Hepatocyte (in vitro differentiated cells): ENCODE data around the gene LIG3. TPM values are rescaled to one million over a fixed set of nuclear protein-coding genes. Genes with fewer than 3 reads are reported as not detected.

Source experiments
- DNase-seq: peaks from one replicate; pipeline ENCODE4 v3.0.0-alpha.2; 2016; ENCODE audit warnings: low spot score
- H2AFZ ChIP-seq: fragments of 200-600 bp; sonication (generic); 2 replicates; pipeline ENCODE4 v1.6.0; 2016; ENCODE audit warnings: antibody characterized with exemption, mild to moderate bottlenecking
- H3K27ac ChIP-seq: fragments of 200-600 bp; sonication (generic); 2 replicates; pipeline ENCODE4 v1.5.1; 2016; ENCODE audit warnings: mild to moderate bottlenecking
- H3K27me3 ChIP-seq: fragments of 200-600 bp; sonication (generic); 2 replicates; pipeline ENCODE4 v1.6.1; 2016
- H3K36me3 ChIP-seq: fragments of 200-600 bp; sonication (generic); replicated peaks from 2 replicates; pipeline ENCODE4 v1.5.1; 2016; ENCODE audit warnings: low read depth; ENCODE audit not compliant: insufficient read depth
- H3K4me1 ChIP-seq: fragments of 200-600 bp; sonication (generic); 2 replicates; pipeline ENCODE4 v1.5.1; 2016; ENCODE audit warnings: mild to moderate bottlenecking, moderate library complexity; ENCODE audit not compliant: insufficient read depth
- H3K4me2 ChIP-seq: fragments of 200-600 bp; sonication (generic); 2 replicates; pipeline ENCODE4 v1.6.0; 2016
- H3K4me3 ChIP-seq: fragments of 200-600 bp; sonication (generic); 2 replicates; pipeline ENCODE4 v1.5.1; 2016; ENCODE audit warnings: mild to moderate bottlenecking
- H3K79me2 ChIP-seq: fragments of 200-600 bp; sonication (generic); 2 replicates; pipeline ENCODE4 v1.6.0; 2017; ENCODE audit warnings: mild to moderate bottlenecking
- H3K9me2 ChIP-seq: fragments of 200-600 bp; sonication (generic); replicated peaks from 2 replicates; pipeline ENCODE4 v1.6.0; 2017; ENCODE audit warnings: mild to moderate bottlenecking; ENCODE audit not compliant: insufficient read depth
- H3K9me3 ChIP-seq: fragments of 200-600 bp; sonication (generic); 2 replicates; pipeline ENCODE4 v1.5.1; 2016; ENCODE audit warnings: low read depth, mild to moderate bottlenecking
- H4K20me1 ChIP-seq: fragments of 200-600 bp; sonication (generic); 2 replicates; pipeline ENCODE4 v1.6.0; 2016; ENCODE audit warnings: mild to moderate bottlenecking; ENCODE audit not compliant: insufficient read depth, poor library complexity, severe bottlenecking
- EZH2 ChIP-seq: fragments of 200-600 bp; sonication (generic); IDR thresholded peaks from 2 replicates; pipeline ENCODE4 v1.6.1; 2016; ENCODE audit warnings: antibody characterized with exemption, mild to moderate bottlenecking, borderline replicate concordance
- EZH2phosphoT487 ChIP-seq: fragments of 200-600 bp; sonication (generic); IDR thresholded peaks from one replicate; pipeline ENCODE4 v1.6.1; 2018; ENCODE audit warnings: antibody characterized with exemption, mild to moderate bottlenecking, low read depth, moderate library complexity; ENCODE audit not compliant: unreplicated experiment, severe bottlenecking
- WGBS: methylation state at CpG from one replicate; pipeline ENCODE4 v1.1.6; 2016; ENCODE audit warnings: low lambda C conversion rate; ENCODE audit errors: missing lambda C conversion rate; 5-methylcytosine and 5-hydroxymethylcytosine counted together
- polyA plus RNA-seq: library from polyadenylated mRNA; unstranded; fragments of >200 nt; fragmentation: Nextera tagmentation; extraction: Ambion mirVana; gene quantifications from 2 replicates; pipeline ENCODE4 v1.2.1, GENCODE V29; 2016
- total RNA-seq: library from RNA; depleted of rRNA; stranded (reverse); fragments of >200 nt; gene quantifications from 2 replicates; pipeline ENCODE4 v1.2.3, GENCODE V29; 2014
- TF ChIP-seq, protein P1 (sequence below): fragments of 200-600 bp; sonication (generic); IDR thresholded peaks from 2 replicates; pipeline ENCODE4 v1.5.1; 2016; ENCODE audit warnings: antibody characterized with exemption, mild to moderate bottlenecking; ENCODE audit not compliant: poor library complexity

LIG3 gene
- total and polyA plus RNA-seq, 2 experiments from 2014 or later: 15.7 to 31.6 TPM

GRCh38 chr17:35016369-35016768 is 36.1 kb downstream of the LIG3 start:
- Histone ChIP-seq H2AFZ (no peak overlapping the region), H4K20me1 (no peaks in the 10 kb centered on the region), H3K36me3 (no peaks in the 10 kb centered on the region), H3K27me3 (no peaks in the 10 kb centered on the region), H3K4me2 (no peak overlapping the region), H3K27ac (no peak overlapping the region), H3K4me1 (no peaks in the 10 kb centered on the region), H3K79me2 (no peaks in the 10 kb centered on the region), H3K9me2 (no peaks in the 10 kb centered on the region), H3K4me3 (no peak overlapping the region), H3K9me3 (no peaks in the 10 kb centered on the region)
- TF ChIP-seq EZH2 (no peak), EZH2phosphoT487 (no peak)
- TF ChIP-seq, protein P1, sequence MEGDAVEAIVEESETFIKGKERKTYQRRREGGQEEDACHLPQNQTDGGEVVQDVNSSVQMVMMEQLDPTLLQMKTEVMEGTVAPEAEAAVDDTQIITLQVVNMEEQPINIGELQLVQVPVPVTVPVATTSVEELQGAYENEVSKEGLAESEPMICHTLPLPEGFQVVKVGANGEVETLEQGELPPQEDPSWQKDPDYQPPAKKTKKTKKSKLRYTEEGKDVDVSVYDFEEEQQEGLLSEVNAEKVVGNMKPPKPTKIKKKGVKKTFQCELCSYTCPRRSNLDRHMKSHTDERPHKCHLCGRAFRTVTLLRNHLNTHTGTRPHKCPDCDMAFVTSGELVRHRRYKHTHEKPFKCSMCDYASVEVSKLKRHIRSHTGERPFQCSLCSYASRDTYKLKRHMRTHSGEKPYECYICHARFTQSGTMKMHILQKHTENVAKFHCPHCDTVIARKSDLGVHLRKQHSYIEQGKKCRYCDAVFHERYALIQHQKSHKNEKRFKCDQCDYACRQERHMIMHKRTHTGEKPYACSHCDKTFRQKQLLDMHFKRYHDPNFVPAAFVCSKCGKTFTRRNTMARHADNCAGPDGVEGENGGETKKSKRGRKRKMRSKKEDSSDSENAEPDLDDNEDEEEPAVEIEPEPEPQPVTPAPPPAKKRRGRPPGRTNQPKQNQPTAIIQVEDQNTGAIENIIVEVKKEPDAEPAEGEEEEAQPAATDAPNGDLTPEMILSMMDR: no peak
- DNase-seq: no peak
- WGBS: 96% methylated on average over 4 of the region's 4 CpGs

DNA sequence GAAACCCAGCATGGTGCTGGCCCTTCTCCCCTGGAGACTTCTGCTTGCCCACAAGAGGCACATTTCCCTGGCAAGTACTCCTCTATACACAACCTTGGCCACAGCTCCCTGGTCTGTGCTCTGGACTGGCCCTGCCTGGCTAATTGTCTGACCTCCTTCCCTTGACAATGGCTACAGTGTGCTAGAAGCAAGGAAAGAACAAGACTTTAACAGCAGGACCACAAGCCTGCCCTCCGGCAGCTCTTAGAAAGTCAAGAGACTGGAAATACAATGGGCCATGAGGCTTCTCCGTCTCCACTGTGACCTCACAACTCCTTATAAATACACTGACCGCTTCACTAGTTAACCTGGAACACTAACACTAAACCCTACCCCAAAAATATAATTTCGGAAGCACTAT is 36.7 kb downstream of the LIG3 start:
- H4K20me1 ChIP-seq: no peaks in the 10 kb centered on the region
- H3K79me2 ChIP-seq: no peaks in the 10 kb centered on the region
- H3K4me1 ChIP-seq: no peaks in the 10 kb centered on the region
- no peak overlapping the region for H2AFZ ChIP-seq
- H3K27ac ChIP-seq: no peak overlapping the region
- H3K27me3 ChIP-seq: no peaks in the 10 kb centered on the region
- WGBS: 93% methylated on average over 4 of the region's 4 CpGs
- TF ChIP-seq EZH2 (no peak), EZH2phosphoT487 (no peak)
- TF ChIP-seq, protein P1: no peak
- H3K4me2 ChIP-seq: no peak overlapping the region
- no peaks in the 10 kb centered on the region for H3K9me2 ChIP-seq
- H3K9me3 ChIP-seq: no peaks in the 10 kb centered on the region
- H3K36me3 ChIP-seq: no peaks in the 10 kb centered on the region
- H3K4me3 ChIP-seq: no peak overlapping the region
- DNase-seq: no peak

DNA sequence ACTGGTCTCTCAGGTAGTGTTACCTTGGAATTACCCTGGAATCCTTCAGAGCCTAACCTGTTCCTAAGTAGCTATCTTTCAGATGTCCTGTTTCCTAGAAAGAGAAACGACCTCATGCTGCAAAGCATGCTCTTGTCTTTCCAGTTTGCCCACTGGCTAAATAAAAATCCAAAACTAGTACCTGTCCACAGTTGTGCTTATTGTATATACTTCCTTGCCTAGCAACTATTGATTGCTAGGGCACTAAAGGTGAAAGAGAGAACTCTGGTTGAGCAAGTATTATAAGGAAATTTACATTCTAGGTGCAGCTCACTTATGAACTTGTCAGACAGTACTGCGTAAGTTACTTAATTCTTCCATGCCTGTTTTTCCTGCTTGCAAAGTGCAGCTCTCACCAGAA is 38.5 kb downstream of the LIG3 start:
- Histone ChIP-seq H2AFZ (no peak overlapping the region), H3K4me3 (no peak overlapping the region), H3K4me2 (no peak overlapping the region), H3K27me3 (no peaks in the 10 kb centered on the region), H3K4me1 (peaks cover 5% of the 10 kb centered on the region), H3K36me3 (no peaks in the 10 kb centered on the region), H3K9me2 (no peaks in the 10 kb centered on the region), H3K9me3 (no peaks in the 10 kb centered on the region), H4K20me1 (no peaks in the 10 kb centered on the region), H3K27ac (no peak overlapping the region), H3K79me2 (no peaks in the 10 kb centered on the region)
- TF ChIP-seq EZH2phosphoT487 (no peak), EZH2 (no peak)
- TF ChIP-seq, protein P1: no peak
- no peak for DNase-seq
- 74% methylated on average over 2 of the region's 2 CpGs for WGBS
